Breast epithelium (tissue), 3 donors: Measurements from ENCODE around the gene KLHDC8A.

Source experiments
- POLR2A ChIP-seq: fragments of 450-650 bp; IDR thresholded peaks from one replicate; pipeline ENCODE4 v1.6.1; 2016; ENCODE audit warnings: antibody characterized with exemption, mild to moderate bottlenecking, moderate library complexity
- POLR2AphosphoS5 ChIP-seq, 3 donors: sonication (generic); formaldehyde crosslinking; IDR thresholded peaks; one replicate each; pipeline ENCODE4 v1.6.1; 2017; ENCODE audit warnings: antibody characterized with exemption in 3 of 3
- TF ChIP-seq, protein P1 (sequence below), 3 donors: fragments of 450-650 bp; IDR thresholded peaks; one replicate each; pipeline ENCODE4 v1.5.1; 2016 to 2017; ENCODE audit warnings: antibody characterized with exemption in 3 of 3, mild to moderate bottlenecking in 3 of 3, moderate library complexity in 3 of 3

- TF ChIP-seq POLR2A (no peak), POLR2AphosphoS5 (IDR thresholded peaks at IDR 0.05) (no peak)
- TF ChIP-seq, protein P1, sequence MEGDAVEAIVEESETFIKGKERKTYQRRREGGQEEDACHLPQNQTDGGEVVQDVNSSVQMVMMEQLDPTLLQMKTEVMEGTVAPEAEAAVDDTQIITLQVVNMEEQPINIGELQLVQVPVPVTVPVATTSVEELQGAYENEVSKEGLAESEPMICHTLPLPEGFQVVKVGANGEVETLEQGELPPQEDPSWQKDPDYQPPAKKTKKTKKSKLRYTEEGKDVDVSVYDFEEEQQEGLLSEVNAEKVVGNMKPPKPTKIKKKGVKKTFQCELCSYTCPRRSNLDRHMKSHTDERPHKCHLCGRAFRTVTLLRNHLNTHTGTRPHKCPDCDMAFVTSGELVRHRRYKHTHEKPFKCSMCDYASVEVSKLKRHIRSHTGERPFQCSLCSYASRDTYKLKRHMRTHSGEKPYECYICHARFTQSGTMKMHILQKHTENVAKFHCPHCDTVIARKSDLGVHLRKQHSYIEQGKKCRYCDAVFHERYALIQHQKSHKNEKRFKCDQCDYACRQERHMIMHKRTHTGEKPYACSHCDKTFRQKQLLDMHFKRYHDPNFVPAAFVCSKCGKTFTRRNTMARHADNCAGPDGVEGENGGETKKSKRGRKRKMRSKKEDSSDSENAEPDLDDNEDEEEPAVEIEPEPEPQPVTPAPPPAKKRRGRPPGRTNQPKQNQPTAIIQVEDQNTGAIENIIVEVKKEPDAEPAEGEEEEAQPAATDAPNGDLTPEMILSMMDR (IDR thresholded peaks at IDR 0.05): no peak
Measured at GRCh38 chr1:205375835-205376545, 19.3 kb upstream of the KLHDC8A start.
